Type B pancreatic cell (in vitro differentiated cells): Measurements from ENCODE around the gene HNMT. TPM values are rescaled to one million over a fixed set of nuclear protein-coding genes. Genes with fewer than 3 reads are reported as not detected.
A peak's percentile ranks its signal among the peaks of the same experiment; 100 is the strongest.

ENCODE experiments used
- DNase-seq: peaks from one replicate; pipeline ENCODE4 v3.0.0; 2021; ENCODE audit warnings: mixed read lengths; ENCODE audit not compliant: unreplicated experiment; ENCODE audit errors: extremely low spot score
- H3K27ac Mint-ChIP-seq: 2 replicates; pipeline ENCODE4 v1.8.0; 2021; ENCODE audit warnings: mild to moderate bottlenecking, mixed read lengths
- H3K27me3 Mint-ChIP-seq: 2 replicates; pipeline ENCODE4 v1.8.0; 2021; ENCODE audit warnings: mixed read lengths
- H3K36me3 Mint-ChIP-seq: 2 replicates; pipeline ENCODE4 v1.8.0; 2021; ENCODE audit warnings: mixed read lengths
- H3K4me1 Mint-ChIP-seq: one replicate; pipeline ENCODE4 v1.8.0; 2021; ENCODE audit warnings: mixed read lengths; ENCODE audit not compliant: unreplicated experiment
- H3K4me3 Mint-ChIP-seq: 2 replicates; pipeline ENCODE4 v1.8.0; 2021; ENCODE audit warnings: mild to moderate bottlenecking, mixed read lengths
- H3K9me3 Mint-ChIP-seq: 2 replicates; pipeline ENCODE4 v1.8.0; 2021; ENCODE audit warnings: mixed read lengths
- total RNA-seq: library from RNA; stranded (reverse); gene quantifications from 2 replicates; pipeline ENCODE4 v1.2.1, GENCODE V29; 2021; ENCODE audit warnings: low replicate concordance
- TF ChIP-seq, protein P1 (sequence below): fragments of 200-600 bp; sonication (generic); conservative IDR thresholded peaks from 2 replicates; pipeline ENCODE4 v1.5.0; 2021; ENCODE audit warnings: antibody characterized with exemption, mild to moderate bottlenecking

HNMT gene
- total RNA-seq, 1 donor from 2014 or later, result 12.1 TPM

GRCh38 chr2:138030459-138030858 is 66.2 kb downstream of the HNMT start:
- Mint-ChIP-seq H3K4me3 (no peak overlapping the region), H3K27me3 (no peaks in the 10 kb centered on the region), H3K27ac (no peak overlapping the region), H3K4me1 (peaks cover 10% of the 10 kb centered on the region), H3K36me3 (no peaks in the 10 kb centered on the region), H3K9me3 (no peaks in the 10 kb centered on the region)
- DNase-seq, result no peak
- TF ChIP-seq, protein P1, sequence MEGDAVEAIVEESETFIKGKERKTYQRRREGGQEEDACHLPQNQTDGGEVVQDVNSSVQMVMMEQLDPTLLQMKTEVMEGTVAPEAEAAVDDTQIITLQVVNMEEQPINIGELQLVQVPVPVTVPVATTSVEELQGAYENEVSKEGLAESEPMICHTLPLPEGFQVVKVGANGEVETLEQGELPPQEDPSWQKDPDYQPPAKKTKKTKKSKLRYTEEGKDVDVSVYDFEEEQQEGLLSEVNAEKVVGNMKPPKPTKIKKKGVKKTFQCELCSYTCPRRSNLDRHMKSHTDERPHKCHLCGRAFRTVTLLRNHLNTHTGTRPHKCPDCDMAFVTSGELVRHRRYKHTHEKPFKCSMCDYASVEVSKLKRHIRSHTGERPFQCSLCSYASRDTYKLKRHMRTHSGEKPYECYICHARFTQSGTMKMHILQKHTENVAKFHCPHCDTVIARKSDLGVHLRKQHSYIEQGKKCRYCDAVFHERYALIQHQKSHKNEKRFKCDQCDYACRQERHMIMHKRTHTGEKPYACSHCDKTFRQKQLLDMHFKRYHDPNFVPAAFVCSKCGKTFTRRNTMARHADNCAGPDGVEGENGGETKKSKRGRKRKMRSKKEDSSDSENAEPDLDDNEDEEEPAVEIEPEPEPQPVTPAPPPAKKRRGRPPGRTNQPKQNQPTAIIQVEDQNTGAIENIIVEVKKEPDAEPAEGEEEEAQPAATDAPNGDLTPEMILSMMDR, result no peak

- H3K36me3 Mint-ChIP-seq, result no peaks in the 10 kb centered on the region
- H3K4me3 Mint-ChIP-seq, result no peak overlapping the region
- no peak overlapping the region for H3K27ac Mint-ChIP-seq
- no peaks in the 10 kb centered on the region for H3K27me3 Mint-ChIP-seq
- peaks cover 15% of the 10 kb centered on the region for H3K4me1 Mint-ChIP-seq
- no peaks in the 10 kb centered on the region for H3K9me3 Mint-ChIP-seq
- DNase-seq, result no peak
- TF ChIP-seq, protein P1, result no peak
Observed at GRCh38 chr2:138032334-138032733, 68.1 kb downstream of the HNMT start.

DNA sequence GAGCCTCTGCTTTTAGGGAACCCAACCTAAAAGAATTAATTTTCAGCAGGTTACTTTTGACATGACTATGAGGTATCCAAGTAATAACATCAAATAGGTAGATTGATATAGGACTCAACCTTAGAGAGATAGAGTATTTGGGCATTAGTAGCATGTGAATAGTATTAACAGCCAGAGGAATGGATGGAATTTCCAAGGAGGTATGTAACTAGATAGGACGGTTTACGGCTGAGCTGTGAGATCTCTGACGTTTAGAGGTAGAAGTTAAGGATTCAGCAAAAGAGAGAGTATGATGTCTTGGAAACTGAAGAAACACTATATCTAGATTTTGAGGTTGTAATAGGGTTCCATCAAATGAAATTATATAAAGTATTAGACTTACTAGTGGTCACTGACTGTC is 70.3 kb downstream of the HNMT start:
- peak overlapping the region; percentile 23 for H3K27ac Mint-ChIP-seq
- TF ChIP-seq, protein P1, result no peak
- H3K9me3 Mint-ChIP-seq, result no peaks in the 10 kb centered on the region
- no peak overlapping the region for H3K4me3 Mint-ChIP-seq
- peaks cover 15% of the 10 kb centered on the region for H3K4me1 Mint-ChIP-seq
- no peak for DNase-seq
- H3K36me3 Mint-ChIP-seq, result no peaks in the 10 kb centered on the region
- H3K27me3 Mint-ChIP-seq, result no peaks in the 10 kb centered on the region

DNA sequence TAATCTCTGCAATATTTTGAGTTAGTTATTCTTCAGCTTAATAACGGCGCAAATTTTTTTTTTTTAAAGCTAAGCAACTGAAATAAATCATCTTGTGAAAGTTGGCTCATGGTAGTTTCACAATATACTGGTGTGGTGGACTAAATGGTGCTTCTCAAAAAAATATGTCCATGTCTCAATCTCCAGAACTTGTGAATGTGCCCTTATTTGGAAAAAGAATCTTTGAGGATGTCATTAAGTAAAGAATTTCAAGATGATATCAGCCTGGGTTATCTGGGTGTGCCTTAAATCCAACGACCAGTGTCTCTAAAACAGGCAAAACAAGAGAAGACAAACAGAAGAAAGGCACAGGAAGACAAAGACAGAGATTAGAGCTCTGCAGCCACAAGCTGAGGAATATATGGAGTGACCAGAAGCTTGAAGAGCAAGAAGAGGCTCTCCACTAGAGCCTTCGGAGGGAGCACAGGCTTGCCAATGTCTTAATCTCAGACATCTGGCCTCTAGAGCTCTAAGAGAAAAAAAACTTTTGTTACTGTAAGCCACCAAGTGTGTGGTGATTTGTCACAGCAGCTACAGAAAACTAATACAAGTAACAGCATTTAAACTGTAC is 71.4 kb downstream of the HNMT start:
- Mint-ChIP-seq H3K4me1 (peaks cover 15% of the 10 kb centered on the region), H3K27me3 (no peaks in the 10 kb centered on the region), H3K4me3 (peak overlapping the region; percentile 46), H3K9me3 (no peaks in the 10 kb centered on the region), H3K27ac (peak overlapping the region; percentile 93), H3K36me3 (no peaks in the 10 kb centered on the region)
- DNase-seq, result no peak
- TF ChIP-seq, protein P1, result no peak

- no peak for DNase-seq
Observed at GRCh38 chr2:138036522-138036921, 72.2 kb downstream of the HNMT start.

More at GRCh38 chr2:138036522-138036921, 72.2 kb downstream of the HNMT start:
- TF ChIP-seq, protein P1, result no peak
- Mint-ChIP-seq H3K27ac (peak overlapping the region; percentile 93), H3K27me3 (no peaks in the 10 kb centered on the region), H3K36me3 (no peaks in the 10 kb centered on the region), H3K9me3 (no peaks in the 10 kb centered on the region), H3K4me1 (peaks cover 15% of the 10 kb centered on the region), H3K4me3 (no peak overlapping the region)
